Non-pigmented ciliary epithelial cell (primary cell): ENCODE measurements around the gene ASMTL.
A peak's percentile ranks its signal among the peaks of the same experiment; 100 is the strongest.
"Not testable (repeated sequence)": the region's sequence is repeated elsewhere in the genome, so short reads cannot be mapped to it uniquely, and the experiment has no call there.

Experiments
- DNase-seq: peaks from one replicate; pipeline ENCODE4 v3.0.0-alpha.2; 2010; ENCODE audit warnings: low read depth

Gene ASMTL

GRCh38 chrX:1453951-1454785, 1.5 kb upstream of the ASMTL start:
- DNase-seq, result peak; percentile 30

GRCh38 chrX:1453395-1453783, 680 bp upstream of the ASMTL start:
- no peak for DNase-seq

- no peak for DNase-seq
These were observed 821 bp downstream of the ASMTL start for GRCh38 chrX:1451661-1452515.

- no peak for DNase-seq
These were observed 1.5 kb downstream of the ASMTL start for GRCh38 chrX:1451251-1451660.

- no peak for DNase-seq
These were observed 2.1 kb downstream of the ASMTL start for GRCh38 chrX:1450361-1451161.

GRCh38 chrX:1449823-1450149, 2.9 kb downstream of the ASMTL start:
- DNase-seq, result no peak

GRCh38 chrX:1449036-1449822, 3.5 kb downstream of the ASMTL start:
- DNase-seq, result no peak

GRCh38 chrX:1448573-1449001, 4.1 kb downstream of the ASMTL start:
- DNase-seq, result not testable (repeated sequence)

- not testable (repeated sequence) for DNase-seq
These were observed 4.6 kb downstream of the ASMTL start for GRCh38 chrX:1447969-1448572.

- not testable (repeated sequence) for DNase-seq
These were observed 5.4 kb downstream of the ASMTL start for GRCh38 chrX:1446984-1447968.

GRCh38 chrX:1444561-1445500, 7.9 kb downstream of the ASMTL start:
- DNase-seq, result no peak

- no peak for DNase-seq
These were observed 9.1 kb downstream of the ASMTL start for GRCh38 chrX:1443496-1444075.

- no peak for DNase-seq
These were observed 9.9 kb downstream of the ASMTL start for GRCh38 chrX:1442724-1443367.

- no peak for DNase-seq
These were observed 10.6 kb downstream of the ASMTL start for GRCh38 chrX:1442016-1442665.

GRCh38 chrX:1440506-1440905, 12.2 kb downstream of the ASMTL start:
- no peak for DNase-seq

GRCh38 chrX:1435241-1435895, 17.3 kb downstream of the ASMTL start:
- no peak for DNase-seq

GRCh38 chrX:1434871-1435240, 17.9 kb downstream of the ASMTL start:
- DNase-seq, result no peak
